Measurements from ENCODE around the gene CSGALNACT2.

CSGALNACT2 gene

DNA sequence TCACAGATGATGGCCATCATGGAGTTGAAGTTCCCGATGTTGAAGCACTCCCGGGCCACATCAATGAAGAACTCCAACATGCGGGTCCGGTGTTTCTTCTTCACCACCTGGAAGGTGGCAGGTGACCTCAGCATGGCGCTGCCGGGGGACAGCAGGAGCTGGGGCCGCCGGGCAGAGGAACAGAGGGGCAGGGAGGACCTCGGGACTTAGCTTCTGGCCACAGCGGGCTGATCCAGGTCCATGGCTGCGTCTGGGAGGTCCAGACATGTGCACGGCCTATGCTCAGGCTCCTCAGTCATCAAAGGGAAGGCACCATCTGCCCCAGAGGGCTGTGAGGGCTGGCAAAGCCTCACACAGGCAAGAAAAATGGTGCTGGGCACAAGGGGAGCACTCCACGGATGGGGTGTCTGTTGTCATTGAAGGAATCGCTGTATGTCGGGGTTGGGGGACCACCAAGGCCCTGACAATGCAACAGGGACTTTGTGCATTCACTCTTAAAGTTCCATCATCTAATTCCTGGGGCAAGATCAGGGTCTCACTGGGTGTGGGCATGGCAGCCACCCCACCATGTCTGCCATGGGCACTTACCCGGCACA, 60.9 kb downstream of the CSGALNACT2 start:
- TF ChIP-seq NFIC (IDR thresholded peaks at IDR 0.05) (no peak), CEBPB (IDR thresholded peaks at IDR 0.05) (no peak), YY1 (IDR thresholded peaks at IDR 0.05; ENCODE audit: low read depth) (no peak), ZBTB7A (IDR thresholded peaks at IDR 0.05; ENCODE audit: low read depth) (no peak), TEAD4 (IDR thresholded peaks at IDR 0.05) (no peak), EGR1 (IDR thresholded peaks at IDR 0.05) (no peak)
- TF ChIP-seq, protein P1, sequence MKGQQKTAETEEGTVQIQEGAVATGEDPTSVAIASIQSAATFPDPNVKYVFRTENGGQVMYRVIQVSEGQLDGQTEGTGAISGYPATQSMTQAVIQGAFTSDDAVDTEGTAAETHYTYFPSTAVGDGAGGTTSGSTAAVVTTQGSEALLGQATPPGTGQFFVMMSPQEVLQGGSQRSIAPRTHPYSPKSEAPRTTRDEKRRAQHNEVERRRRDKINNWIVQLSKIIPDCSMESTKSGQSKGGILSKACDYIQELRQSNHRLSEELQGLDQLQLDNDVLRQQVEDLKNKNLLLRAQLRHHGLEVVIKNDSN (IDR thresholded peaks at IDR 0.05) = no peak
- TF ChIP-seq, protein P2, sequence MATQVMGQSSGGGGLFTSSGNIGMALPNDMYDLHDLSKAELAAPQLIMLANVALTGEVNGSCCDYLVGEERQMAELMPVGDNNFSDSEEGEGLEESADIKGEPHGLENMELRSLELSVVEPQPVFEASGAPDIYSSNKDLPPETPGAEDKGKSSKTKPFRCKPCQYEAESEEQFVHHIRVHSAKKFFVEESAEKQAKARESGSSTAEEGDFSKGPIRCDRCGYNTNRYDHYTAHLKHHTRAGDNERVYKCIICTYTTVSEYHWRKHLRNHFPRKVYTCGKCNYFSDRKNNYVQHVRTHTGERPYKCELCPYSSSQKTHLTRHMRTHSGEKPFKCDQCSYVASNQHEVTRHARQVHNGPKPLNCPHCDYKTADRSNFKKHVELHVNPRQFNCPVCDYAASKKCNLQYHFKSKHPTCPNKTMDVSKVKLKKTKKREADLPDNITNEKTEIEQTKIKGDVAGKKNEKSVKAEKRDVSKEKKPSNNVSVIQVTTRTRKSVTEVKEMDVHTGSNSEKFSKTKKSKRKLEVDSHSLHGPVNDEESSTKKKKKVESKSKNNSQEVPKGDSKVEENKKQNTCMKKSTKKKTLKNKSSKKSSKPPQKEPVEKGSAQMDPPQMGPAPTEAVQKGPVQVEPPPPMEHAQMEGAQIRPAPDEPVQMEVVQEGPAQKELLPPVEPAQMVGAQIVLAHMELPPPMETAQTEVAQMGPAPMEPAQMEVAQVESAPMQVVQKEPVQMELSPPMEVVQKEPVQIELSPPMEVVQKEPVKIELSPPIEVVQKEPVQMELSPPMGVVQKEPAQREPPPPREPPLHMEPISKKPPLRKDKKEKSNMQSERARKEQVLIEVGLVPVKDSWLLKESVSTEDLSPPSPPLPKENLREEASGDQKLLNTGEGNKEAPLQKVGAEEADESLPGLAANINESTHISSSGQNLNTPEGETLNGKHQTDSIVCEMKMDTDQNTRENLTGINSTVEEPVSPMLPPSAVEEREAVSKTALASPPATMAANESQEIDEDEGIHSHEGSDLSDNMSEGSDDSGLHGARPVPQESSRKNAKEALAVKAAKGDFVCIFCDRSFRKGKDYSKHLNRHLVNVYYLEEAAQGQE (IDR thresholded peaks at IDR 0.05; ENCODE audit: low read depth) = no peak

DNA sequence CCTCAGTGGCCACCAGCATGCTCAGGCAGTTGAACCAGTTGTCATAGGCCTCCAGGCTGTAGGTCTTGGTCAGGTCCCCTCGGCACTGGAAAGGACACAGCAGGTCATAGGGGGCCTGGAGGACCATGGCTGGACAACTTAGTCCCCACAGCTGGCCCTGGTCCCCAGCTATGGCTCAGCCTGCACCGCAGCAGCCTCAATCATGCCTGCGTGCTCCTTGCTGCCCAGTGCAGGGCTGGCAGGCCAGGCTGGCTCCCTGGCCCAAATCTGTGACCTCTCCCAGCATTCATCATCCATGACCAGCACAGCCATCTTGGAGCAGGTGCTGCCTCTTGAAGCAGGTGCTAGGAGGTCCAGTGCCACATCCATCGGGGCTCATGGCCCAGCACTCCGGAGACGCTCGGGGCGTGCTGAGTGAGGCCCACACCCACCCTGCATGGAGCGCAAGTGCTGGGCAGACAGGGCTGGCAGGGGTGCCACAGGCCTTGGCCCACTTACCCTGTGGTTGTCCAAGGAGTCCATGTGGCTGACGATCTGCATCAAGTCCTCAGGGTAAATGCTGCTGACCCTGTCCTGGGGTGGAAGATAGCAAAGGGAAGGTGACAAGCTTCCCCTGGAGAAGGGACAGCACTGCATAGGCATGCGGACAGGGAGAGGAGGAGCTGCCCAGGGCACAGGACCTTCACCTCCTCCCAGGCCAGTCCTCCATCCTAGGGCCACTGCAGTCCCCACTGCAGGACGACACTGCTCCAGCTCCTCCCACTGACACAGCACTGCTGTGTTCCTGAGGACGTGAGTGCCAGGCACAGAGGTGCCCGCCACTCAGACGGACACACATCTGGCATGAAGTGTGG, 61.7 kb downstream of the CSGALNACT2 start:
- TF ChIP-seq TEAD4 (IDR thresholded peaks at IDR 0.05) (no peak), FOXM1 (IDR thresholded peaks at IDR 0.05; ENCODE audit: borderline replicate concordance, low read depth) (no peak), RAD21 (IDR thresholded peaks at IDR 0.05; ENCODE audit: low read depth) (no peak), TCF12 (IDR thresholded peaks at IDR 0.05; ENCODE audit: low read depth) (no peak), EP300 (IDR thresholded peaks at IDR 0.05; ENCODE audit: borderline replicate concordance) (no peak), EGR1 (IDR thresholded peaks at IDR 0.05) (no peak), TAF1 (IDR thresholded peaks at IDR 0.05; ENCODE audit: low read depth) (no peak), NFIC (IDR thresholded peaks at IDR 0.05) (no peak), CEBPB (IDR thresholded peaks at IDR 0.05) (no peak)
- TF ChIP-seq, protein P2 (IDR thresholded peaks at IDR 0.05; ENCODE audit: low read depth) = no peak
- TF ChIP-seq, protein P1 (IDR thresholded peaks at IDR 0.05) = no peak

DNA sequence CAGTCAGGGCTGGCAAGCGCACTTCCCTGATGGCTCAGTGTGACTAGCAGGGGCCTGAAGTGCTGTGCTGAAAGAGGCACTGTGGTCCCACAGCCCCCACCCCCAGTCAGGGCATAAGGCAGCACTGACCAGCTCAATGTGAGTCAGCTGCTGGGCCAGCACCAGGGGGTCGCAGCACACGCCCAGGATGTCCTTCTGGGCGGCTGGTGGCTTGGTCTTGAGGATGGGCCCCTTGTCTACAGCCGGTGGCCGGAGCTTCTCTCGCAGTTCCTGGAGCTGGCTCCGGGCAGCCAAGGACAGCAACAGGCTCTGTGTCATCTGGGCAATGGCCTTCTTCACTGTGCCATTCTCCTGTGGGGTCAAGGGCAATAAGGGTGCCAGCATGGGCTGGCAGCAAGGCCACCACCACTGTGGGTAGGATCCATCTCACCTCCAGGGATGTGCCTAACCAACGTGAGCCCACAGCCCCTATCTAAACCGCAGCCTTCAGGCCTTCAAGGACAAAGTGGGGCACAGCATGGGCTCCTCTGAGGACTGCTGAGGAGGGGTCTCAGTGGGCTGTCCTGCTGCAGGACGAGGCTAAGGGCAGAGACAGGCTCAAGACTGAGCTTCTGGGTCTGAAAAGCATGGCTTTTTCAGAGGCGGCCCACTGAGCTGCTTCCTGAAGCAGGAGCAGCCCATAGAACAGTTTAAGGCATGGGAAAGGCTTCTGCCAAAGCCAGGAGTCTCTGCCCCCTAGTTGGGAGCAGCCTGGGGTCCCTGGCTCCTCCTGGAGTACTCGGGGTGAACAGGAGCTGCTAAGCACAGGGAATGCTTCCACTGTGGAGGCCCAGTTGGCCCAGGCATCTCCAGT, 62.5 kb downstream of the CSGALNACT2 start:
- TF ChIP-seq, protein P3, sequence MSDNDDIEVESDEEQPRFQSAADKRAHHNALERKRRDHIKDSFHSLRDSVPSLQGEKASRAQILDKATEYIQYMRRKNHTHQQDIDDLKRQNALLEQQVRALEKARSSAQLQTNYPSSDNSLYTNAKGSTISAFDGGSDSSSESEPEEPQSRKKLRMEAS (IDR thresholded peaks at IDR 0.05) = no peak
- no peak for TF ChIP-seq TAF1 (IDR thresholded peaks at IDR 0.05; ENCODE audit: low read depth)
- no peak for TF ChIP-seq CREB1 (IDR thresholded peaks at IDR 0.05; ENCODE audit: low read depth)
- TF ChIP-seq EGR1 (IDR thresholded peaks at IDR 0.05) = no peak
- no peak for TF ChIP-seq EP300 (IDR thresholded peaks at IDR 0.05; ENCODE audit: borderline replicate concordance)
- no peak for TF ChIP-seq TEAD4 (IDR thresholded peaks at IDR 0.05)
- no peak for TF ChIP-seq YY1 (IDR thresholded peaks at IDR 0.05; ENCODE audit: low read depth)
- no peak for TF ChIP-seq FOXM1 (IDR thresholded peaks at IDR 0.05; ENCODE audit: borderline replicate concordance, low read depth)
- no peak for TF ChIP-seq ZBTB7A (IDR thresholded peaks at IDR 0.05; ENCODE audit: low read depth)
- no peak for TF ChIP-seq CEBPB (IDR thresholded peaks at IDR 0.05)
- TF ChIP-seq RAD21 (IDR thresholded peaks at IDR 0.05; ENCODE audit: low read depth) = no peak
- TF ChIP-seq TCF12 (IDR thresholded peaks at IDR 0.05; ENCODE audit: low read depth) = no peak
- TF ChIP-seq, protein P2 (IDR thresholded peaks at IDR 0.05; ENCODE audit: low read depth) = no peak
- no peak for TF ChIP-seq NFIC (IDR thresholded peaks at IDR 0.05)
